GM03348 (cell line): ENCODE measurements around the gene SERPINE2.
A peak's percentile ranks its signal among the peaks of the same experiment; 100 is the strongest.
"Not testable (repeated sequence)": the region's sequence is repeated elsewhere in the genome, so short reads cannot be mapped to it uniquely, and the experiment has no call there.

ENCODE experiments used
- DNase-seq: peaks from one replicate; pipeline ENCODE4 v3.0.0; 2012; ENCODE audit warnings: low spot score

The SERPINE2 gene

DNA sequence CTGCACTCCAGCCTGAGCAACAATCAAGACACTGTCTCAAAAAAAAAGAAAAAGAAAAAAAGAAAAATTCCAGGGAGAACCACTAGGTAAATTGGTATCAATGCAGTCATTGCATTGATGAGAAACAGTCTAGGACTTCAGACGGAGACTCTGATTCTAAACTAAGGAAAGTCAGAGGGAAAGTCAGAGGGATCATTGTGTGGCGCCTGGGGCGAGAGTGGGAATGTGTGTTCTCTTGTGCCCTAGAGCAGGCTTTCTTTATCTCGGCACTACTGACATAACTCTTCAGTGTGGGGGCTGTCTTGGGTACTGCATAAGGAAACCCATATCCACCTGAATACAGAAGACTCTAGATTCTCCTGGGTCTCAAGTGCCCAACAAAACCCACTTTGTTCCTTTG, 24.8 kb downstream of the SERPINE2 start:
- no peak for DNase-seq

DNA sequence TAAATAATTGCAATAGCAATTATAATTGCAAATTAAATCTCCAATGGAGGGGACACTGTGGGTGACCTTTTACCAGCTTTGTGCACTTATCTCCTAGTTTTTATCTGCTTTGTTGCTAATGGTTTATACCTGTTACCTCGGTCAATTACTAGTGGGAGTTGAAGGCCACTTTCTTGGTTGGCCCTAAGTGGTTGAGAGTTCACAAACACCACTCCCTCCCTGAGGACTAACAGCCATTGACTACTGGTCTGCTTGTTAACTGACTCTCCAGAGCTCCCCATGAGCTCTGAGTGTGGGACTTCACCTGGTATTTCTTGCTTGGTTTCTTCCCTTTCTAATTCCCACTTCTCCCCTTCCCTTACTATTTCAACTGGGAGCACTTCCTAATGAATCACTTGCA, 27.2 kb downstream of the SERPINE2 start:
- no peak for DNase-seq

DNA sequence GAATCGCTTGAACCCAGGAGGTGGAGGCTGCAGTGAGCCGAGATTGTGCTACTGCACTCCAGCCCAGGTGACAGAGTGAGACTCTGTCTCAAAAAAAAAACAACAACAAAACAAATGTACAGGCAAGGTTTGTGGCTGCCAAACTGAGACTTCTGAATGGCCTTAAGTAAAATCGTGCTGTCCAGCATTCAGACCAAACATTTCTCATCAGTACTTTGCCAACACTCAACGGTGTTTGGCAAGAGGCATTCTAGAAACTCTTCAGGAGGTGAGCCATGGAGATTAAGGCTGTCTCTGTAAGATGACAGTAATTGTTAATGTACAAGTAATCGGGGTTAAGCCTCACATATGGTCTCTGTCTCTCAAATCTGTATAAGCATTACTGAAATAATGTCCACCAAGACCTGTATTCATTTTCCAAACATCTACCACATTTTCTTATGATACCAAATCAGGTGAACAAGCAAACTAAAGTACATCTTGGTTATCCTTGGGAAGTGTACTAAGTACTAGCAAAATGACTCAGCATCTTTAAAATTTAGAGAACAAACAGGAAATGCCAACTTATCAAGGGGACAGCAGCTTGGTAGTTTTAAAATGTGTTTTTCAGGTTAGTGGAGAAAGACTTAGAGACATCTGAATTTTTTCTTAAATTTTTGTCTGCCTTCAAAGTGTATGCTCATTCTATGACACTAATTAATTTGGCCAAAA, 29.3 kb downstream of the SERPINE2 start:
- DNase-seq, result no peak

DNA sequence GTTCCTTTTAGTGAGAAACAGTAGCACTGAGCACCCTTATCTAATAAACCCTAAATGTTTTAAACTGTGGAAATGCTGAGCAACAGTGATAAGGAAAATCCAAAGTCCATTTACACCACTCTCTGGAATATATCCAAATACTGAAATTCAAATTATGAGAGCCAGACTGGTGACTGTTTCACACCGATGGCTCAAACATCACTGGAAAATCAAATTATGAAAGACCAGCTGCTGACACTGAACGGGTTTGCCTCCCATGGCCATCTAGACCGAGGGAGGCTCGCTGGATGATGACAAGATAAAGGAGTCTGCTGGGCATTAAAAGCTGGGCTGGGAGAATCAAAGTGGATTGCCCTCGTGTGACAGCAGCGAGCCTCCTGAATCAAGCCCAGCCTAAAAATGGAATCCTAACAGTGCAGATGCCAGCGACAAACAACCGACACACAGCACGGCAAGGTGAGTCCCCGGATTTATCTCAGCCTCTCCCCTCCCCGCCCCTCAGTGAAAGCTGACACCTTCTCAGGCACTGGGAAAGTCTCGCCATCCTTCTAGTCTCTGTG, 30.3 kb downstream of the SERPINE2 start:
- DNase-seq, result no peak

DNA sequence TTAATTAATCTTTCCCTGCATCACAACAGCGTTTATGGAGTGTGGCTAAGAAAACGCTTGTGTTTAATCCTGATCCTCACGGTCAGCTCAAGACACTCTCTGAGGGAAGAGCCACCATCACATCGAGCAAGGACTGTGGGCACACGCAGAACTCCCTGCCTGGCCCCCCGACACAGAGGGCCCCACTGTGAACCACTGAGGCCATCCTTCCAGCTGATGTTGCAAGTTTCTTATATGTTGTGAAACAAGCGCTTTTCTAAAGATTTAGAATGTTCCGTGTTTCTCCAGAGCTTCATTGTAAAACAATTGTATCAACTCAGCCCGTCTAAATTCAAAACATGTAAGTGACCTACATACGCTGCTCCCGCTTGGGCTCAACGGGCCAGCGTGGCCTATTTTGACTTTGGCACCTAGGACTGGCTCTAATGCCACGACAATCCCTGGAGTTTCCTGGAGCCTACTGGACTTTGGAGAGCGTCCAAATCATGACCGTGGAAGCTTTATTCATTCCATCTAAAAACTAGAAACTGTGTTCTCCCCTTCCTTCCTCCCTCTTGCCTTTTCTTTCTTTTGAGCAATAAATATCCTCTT, 34.9 kb downstream of the SERPINE2 start:
- no peak for DNase-seq

DNA sequence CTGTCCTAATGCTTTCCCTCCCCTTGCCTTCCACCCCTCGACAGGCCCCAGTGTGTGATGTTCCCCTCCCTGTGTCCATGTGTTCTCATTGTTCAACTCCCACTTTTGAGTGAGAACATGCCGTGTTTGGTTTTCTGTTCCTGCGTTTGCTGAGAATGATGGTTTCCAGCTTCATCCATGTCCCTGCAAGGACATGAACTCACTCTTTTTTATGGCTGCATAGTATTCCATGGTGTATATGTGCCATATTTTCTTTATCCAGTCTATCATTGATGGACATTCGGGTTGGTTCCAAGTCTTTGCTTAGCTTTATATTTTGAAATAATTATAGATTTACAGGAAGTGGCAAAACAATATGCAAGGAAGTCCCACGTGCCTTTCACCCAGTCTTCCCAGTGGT, 38.4 kb downstream of the SERPINE2 start:
- DNase-seq, result not testable (repeated sequence)

DNA sequence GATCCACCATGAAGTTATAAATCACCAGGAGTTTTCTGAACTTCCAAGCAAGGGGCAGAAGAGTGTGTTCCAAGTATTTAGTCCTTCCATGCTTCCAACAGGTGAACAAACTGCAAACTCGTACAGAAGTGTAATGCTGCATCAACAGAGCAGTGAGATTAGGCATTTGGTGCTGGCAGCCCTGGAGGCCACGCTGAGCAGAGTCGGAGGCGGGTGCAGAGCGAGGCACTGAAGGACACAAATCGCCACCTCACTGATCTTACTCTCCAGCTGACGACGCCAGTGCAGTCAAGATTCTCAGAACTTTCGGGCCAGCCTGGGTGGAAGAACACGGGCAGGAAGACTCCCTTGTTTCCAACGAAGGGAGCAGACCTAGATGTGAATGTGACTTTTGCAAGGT, 39.2 kb downstream of the SERPINE2 start:
- no peak for DNase-seq

DNA sequence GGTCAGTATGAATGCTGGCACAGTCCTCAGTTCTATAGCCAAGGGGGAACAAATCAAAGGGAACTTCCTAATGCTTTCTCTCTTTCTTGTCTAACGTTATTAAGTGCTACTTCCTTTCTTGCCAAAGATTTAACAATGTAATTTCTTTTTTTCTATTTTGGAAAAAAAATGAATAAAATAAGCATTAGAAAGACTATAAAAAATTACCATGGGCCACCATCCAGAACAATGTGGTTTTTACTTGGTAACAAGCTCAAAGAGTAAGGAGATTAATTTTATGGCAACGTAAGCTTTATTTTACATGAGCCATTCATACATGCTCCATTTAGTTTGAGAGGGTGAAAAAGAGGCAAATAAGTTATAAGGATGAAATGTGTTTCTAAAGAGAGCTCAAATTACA, 40.1 kb downstream of the SERPINE2 start:
- no peak for DNase-seq

DNA sequence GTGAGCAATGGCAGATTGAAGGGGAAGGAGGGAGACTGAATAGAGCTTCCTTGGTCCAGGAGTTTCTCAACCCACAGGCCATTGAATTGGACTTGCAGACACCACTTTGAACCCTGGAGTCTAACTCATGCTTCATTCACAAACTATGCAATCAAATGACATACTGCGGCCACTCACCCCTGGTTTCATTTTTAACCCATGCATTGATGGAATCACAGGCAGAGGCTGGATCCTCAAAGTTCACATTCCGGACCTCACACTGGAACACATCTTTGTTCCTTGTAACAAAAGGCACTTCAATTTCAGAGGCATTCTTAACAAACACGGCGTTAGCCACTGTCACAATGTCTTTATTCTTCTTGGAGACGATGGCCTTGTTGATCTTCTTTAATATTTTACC, 41.1 kb downstream of the SERPINE2 start:
- no peak for DNase-seq

DNA sequence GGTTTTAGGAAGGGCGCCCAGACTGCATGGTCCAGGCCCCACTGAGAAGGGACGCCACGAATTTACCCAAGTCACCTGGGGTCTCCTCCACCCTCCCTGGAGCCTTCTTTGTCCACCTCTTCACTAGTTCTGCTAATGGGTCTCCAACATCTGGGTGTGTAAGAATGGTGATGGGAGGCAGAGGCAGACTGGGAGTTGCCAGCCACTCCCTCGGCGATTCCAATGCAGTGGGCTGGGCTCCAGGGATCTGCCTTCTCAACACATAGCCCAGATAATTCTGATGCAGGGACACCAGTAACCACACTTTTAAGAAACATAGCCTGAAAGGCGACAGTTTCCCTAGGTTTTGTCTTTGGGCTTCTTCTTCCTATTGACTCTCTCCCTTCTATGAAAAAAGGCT, 42.7 kb downstream of the SERPINE2 start:
- no peak for DNase-seq

DNA sequence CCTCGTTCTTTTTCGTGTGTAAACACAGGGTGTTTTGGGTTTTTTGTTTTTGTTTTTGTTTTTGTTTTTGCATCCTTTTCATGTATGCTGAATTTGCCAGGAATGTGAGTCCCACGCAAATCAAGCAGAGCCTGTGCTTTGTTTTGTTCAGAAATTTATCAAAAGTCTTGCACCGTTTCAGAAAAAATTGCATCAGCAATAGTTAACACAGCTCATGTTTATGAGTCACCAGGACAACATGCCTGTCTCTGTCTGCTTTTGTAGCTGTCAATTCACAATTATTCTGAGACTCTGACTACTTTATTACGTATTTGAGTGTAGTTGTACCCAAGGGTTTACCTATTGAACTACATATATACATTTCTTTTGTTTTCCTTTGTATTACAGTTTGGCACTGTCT, 43.5 kb downstream of the SERPINE2 start:
- DNase-seq, result peak; percentile 65

DNA sequence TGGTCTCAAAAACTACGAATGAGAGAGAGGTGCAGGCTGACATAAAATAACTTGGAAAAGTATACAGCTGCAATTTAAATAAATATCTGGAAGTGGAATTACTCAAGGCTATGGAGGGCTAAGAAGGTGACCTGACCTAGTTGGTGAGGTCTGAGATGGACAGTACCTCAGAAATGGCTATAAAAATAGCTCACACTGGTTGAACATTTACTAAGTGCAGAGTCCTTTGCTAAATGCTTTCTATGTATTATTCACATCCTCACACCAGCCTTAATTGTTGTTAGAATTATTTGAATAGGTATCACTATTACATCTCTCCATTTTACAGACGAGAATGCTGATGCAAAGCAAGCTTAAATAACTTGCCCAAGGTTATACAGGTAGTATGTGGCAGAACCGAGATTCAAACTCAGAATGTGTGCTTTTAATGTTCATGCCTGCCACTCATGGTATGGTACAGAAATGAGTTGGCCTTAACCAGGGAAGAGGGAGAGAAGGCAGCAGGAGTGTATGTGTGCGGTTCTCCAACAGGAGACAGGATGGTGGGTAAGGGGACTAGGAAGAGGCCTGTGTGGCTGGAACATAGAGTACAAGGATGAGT, 44.4 kb downstream of the SERPINE2 start:
- no peak for DNase-seq

DNA sequence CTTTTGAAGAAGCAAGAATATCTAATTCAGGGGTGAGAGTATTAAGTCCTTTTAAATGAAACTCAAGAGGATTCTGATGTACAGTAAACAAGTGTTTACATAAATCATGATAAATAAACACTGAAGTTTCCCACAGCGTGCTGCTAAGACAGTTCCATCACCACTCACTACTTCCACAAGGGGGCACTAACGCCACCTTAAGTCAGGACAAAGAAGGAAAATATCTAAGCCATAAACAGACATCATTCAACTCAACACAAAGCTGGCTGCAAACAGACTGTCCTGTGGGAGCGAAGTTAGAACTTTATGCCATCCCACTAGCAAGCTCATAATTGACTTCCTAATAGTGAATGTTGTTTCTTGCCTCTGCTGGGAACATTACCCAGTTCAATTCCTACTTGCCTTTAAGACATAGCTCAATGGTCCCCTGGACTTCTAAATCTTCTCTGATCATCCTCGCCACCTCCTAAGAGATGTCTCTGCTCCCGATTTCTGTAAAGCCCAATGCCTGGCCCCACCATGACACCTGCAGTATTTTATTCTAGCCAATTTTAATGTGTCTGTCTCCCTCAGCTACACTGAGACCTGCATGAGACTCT, 45.4 kb downstream of the SERPINE2 start:
- DNase-seq, result peak; percentile 72

DNA sequence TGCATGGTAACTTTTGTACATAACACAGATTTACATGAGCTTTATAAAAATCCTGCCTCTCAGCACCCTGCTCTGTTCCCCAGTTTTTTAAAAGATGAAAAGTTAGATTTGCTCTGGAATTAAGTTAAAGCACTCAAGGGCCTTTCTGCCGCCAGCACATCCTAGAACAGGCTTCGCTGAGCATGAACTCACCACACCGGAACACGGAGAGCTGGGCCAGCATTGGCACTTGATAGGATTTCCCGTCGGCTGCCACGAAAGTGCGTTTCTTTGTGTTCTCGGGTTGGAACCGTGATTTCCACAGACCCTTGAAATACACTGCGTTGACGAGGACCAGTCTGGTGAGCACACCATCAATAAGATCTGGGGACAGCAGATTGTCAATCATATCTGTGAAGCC, 47.5 kb downstream of the SERPINE2 start:
- no peak for DNase-seq

DNA sequence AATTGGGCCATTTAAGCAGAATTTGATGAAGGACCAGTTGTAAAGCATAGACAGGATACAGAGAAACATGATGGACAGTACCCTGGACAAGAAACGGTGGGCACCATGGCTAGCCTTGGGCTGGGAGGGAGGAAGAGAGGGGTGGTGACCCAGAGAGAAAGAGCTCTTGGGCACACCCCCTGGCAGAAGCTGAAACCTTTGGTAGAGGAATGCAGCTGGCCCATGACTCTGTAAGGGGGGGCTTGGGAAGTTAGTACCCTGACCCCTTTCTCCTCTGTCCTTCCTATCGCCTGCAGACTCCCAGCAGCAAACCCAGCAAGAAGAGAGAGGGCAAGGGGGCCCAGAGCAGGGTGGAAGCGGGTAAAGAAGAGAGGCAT, 49.2 kb downstream of the SERPINE2 start:
- no peak for DNase-seq

DNA sequence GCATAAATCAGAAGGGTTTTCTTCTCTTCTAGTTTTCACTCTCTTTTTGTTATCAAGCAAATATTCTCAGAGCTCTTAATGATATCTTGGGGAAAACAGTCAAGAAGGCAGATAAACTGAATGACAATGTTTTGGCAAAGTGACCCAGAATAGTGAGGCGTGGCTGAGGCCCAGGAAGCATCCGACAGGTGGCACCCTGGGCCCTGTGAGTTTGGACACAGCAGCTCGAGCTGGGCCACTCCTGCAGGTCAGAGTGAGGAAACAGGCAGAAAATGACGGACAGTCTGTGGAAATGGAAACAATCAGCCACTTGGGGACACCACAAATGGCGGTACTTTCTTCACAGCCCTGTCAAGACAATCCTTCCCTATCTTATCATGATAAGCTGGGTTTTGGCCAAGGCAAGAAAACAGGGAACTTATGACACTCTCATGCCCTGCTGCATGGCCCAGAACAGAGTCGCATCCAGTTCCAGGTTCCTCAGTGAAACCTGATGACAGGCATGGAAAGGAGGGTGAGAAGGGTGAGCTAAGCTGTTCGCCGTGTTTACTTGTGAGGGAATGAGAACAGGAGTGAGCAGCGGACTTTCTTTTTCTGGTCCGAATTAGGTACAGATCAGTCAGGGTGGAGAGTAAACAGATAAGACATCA, 49.8 kb downstream of the SERPINE2 start:
- DNase-seq, result no peak

DNA sequence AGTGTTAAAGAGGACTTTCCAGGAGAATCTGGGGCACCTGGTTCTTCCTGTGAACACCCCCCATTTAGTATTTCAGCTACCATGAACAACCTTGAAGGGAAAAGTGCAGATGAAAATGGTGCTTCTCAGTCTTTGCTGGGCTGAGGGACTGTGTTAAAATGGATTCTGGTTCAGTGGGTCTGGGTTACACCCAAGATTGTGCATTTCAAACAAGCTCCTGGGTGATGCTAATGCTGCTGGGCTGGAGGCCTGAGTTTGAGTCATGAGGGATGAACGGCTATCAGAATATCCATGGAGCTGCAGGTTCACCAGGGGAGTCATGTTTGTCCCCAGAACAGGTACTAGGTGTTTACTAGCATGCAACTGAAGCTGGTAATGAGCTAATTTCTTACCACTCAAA, 57.8 kb downstream of the SERPINE2 start:
- DNase-seq, result no peak

DNA sequence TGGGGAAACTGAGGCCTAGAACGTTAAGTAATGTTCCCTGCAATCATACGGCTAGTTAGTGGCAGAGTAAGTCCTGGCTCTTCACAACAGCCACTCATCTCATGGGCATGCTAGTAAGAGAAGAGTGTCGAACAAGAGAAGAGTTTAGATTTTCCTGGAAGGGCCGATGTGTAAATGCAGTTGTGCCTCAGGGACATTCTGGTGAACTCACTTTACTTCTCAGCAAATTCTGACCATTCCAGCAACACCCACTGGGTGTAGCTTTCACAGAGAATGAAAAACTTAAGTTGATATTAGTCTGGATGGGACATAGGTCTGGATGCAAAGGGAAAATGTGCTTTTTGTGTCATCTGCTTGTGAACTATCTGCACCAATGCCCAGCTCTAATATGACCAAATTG, 58.3 kb downstream of the SERPINE2 start:
- no peak for DNase-seq

DNA sequence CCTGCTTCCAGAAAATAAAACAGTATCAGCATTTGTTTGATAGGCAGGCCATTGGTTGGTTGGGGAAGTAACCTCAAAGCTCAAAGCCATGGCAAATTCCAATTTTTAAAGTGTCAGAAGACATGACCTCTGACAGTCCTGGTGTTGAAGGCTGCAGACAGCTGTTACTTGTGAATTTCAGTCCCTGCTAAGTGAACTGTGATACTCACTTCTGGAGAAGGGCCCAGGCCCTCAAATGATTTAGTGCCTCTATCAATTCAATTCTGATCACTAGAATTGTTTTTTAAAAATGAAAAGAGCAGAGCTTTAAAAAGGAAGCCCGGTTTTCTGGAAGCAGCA, 58.7 kb downstream of the SERPINE2 start:
- no peak for DNase-seq

DNA sequence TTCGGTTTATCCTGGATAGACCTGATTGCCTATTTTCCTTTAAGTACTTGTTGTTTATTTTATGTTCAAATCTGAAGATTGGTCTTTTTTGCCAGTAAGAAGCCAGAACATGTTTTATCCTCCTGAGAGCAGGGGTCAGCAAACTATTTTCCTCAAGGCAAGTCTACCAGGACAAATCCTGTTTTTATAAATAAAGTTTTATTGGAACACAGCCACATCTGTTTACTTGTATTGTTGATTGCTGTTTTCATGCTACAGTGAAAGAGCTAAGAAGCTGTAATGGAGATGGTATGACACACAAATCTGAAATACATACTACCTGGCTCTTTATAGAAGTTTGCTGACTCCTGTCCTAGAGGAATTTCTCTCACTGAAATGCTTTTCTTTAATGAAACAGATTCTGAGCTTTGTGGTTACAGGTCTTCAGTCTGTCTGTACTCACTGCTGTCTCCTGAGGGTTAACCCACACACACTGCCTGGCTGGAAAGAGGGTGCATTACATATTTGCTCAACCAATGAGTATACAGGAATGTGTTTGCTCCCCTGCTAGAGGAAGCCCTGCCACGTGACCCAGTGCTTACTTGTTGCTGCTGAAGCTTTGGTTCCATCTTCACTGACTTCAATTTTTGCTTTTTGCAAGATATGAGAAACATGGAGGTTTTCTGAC, 59.2 kb downstream of the SERPINE2 start:
- DNase-seq, result no peak

DNA sequence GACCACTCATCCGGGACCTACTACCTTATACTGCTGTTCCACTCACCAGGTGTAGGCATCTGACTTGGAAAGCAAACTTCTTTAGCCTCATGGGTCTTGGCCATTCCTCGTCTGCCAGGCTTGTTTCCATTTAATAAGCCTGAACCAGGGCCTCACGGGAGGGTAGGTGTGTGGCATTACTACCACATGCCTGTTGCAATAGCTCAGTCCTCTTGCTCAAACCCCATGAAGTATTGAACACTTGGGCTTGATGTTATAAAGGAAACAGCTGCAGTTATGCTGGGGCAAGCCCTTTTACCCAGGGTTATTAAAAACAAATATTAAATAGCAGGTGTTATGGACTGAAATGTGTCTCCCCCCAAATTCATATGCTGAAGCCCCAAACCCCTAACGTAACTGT, 60.6 kb downstream of the SERPINE2 start:
- DNase-seq, result no peak

DNA sequence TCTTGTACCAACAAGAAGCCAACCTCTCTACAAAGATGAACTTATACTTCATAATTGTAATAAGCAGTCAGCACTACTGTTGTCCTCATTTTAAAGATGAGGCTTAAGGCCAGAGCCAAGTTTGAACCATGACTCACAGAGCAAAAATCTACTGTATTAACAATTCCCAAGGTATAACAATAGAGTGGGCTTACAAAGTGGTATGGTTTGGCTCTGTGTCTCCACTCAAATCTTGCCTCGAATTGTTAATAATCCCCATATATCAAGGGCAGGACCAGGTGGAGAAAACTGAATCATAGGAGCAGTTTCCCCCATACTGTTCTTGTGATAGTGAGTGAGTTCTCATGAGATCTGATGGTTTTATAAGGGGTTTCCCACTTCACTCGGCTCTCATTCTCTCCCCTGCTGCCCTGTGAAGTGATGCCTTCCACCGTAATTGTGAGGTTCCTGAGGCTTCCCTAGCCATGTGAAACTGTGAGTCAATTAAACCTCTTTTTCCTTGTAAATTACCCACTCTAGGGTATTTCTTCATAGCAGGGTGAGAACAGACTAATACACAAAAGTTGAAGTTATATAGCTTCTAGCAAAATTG, 62.4 kb downstream of the SERPINE2 start:
- no peak for DNase-seq
